ENCODE results near the gene PUDP.

PUDP gene

DNA sequence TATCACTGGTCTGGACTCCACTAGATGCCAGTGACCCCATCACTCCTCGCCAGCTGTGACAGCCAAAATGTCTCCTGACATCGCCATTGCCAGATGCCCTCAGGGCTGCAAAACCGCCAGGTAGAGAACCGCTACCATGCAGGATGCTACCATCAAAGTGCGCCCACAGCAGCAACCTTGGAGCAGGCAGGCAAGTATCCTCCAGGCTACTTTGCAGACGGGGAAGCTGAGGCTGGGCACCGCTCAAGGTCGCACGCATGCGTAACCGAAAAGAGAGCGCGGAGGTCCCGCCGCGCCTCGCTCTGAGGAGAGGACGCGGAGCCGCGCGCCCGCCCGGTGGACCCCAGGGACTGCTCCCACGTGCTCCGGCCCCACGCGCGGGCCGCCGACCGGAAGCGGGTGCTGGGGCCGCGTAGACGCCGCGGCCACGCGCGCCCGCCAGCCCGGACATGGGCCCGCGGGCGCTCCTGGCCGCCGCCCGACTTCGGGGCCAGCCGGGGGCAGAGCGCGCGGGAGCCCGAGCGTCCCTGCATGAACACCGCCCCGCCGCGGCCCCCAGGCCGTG lies 458 bp downstream of the PUDP start, which contains the start of gene STS:
Gene STS (plus strand): TSS at position 300 of the 565 bp plus-strand sequence. CDS start 105,488 bp downstream, outside the sequence.
- in situ Hi-C loops (cut with MboI; ENCODE audit: low sequenced_read_pairs), result no loop called here

GRCh38 chrX:7146703-7147412 lies 1.1 kb downstream of the PUDP start:
- in situ Hi-C loops (cut with MboI; ENCODE audit: low sequenced_read_pairs), result no loop called here

GRCh38 chrX:7146020-7146702 lies 1.8 kb downstream of the PUDP start:
- in situ Hi-C loops (cut with MboI; ENCODE audit: low sequenced_read_pairs), result no loop called here

GRCh38 chrX:7145454-7145853 lies 2.5 kb downstream of the PUDP start:
- in situ Hi-C loops (cut with MboI; ENCODE audit: low sequenced_read_pairs), result no loop called here

- in situ Hi-C loops (cut with MboI; ENCODE audit: low sequenced_read_pairs), result no loop called here
Observed at GRCh38 chrX:7143941-7144525, 3.9 kb downstream of the PUDP start.

DNA sequence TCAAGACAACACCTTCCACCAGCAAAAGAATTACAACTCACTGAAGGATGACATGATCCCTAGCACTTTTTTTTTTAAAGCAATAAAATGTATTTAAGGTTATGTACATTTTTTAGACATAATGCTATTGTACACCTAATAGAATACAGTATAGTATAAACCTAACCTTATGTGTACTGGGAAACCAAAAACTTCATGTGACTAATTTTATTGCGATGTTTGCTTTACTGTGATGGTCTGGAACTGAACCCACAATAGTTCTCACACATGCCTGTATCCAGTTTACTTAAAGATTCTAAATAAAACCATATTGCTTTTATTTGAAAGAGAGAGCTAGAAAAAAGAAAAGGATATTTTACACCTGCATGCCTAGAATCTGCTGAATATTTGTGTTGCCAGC lies 4.9 kb downstream of the PUDP start:
- in situ Hi-C loops (cut with MboI; ENCODE audit: low sequenced_read_pairs), result no loop called here

DNA sequence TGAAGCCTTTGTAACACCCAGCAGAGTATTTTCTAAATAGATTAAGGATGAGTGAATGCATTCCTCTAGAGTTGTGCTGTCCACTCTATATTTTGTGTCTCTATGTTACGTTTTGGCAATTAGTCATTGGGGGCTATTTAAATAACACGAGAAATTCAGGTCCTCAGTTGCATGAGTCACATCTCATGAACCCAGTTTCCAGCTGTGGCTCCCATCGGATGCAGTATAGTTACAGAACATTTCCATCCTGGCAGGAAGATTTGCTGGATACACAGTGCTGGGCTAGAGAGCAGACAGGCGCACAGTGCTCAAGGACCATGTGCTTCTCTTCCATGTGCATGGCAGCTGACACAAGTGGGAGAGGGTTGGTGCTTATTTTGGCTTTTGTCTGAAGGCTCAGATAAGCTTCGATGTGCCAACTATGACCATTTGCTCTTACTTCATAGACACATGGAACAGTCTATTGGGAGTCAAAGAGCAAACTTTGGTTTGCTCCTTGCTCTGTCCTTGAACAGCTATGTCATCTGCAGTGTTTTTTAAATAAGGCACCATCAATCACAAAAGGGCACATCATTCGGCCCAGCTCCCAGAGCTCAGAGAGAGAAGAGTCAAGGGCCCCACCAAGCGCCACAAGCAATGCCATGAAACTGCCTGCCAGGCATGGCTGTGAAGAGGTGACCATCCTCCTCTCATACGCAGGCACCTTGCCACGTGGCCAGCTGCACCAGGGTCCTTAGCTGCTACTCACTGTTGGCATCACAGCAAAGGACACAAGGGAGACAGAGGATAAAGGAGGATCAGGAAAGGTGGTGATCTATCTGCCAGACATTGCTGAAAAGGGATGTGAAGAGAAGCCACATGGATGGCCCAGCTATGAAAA lies 8.5 kb downstream of the PUDP start:
- in situ Hi-C loops (cut with MboI; ENCODE audit: low sequenced_read_pairs), result no loop called here

DNA sequence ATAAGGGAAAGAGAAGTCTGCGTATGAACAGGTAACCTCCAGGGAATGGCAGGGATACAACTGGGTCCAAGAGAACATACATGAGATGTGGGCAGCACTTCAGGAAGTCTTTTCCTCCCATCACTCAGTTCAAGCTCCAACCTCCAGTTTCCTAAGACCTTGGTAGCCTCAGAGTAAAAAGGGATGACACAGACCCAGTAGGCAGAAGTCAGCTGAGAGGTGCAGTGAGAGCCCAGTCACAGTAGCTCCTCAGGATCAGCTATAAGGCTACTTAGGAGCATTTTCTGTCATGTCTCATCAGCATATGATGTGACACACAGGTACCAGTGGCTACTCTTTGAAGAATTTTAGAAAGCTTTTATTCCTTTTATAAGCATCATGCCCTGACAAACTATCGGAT lies 13.0 kb downstream of the PUDP start:
- in situ Hi-C loops (cut with MboI; ENCODE audit: low sequenced_read_pairs), result no loop called here

DNA sequence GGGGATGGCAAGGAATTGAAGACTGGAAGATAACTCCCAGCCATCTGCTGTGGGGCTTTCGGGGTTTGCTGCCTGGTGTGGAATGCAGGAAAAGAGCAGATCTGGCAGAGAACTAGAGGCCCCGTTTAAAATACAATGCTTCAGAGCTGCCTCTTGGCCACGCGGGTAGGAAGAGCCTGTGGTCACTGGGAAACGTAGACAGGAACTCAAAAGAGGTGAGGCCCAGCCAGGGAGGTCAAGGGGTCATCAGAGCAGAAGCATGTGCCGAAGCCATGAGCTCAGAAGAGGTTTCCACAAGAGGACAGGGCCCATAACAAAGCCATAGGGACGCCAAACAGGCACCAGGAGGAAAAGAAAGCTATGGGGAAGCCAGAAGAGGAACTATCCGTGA lies 14.9 kb downstream of the PUDP start:
- in situ Hi-C loops (cut with MboI; ENCODE audit: low sequenced_read_pairs), result no loop called here

DNA sequence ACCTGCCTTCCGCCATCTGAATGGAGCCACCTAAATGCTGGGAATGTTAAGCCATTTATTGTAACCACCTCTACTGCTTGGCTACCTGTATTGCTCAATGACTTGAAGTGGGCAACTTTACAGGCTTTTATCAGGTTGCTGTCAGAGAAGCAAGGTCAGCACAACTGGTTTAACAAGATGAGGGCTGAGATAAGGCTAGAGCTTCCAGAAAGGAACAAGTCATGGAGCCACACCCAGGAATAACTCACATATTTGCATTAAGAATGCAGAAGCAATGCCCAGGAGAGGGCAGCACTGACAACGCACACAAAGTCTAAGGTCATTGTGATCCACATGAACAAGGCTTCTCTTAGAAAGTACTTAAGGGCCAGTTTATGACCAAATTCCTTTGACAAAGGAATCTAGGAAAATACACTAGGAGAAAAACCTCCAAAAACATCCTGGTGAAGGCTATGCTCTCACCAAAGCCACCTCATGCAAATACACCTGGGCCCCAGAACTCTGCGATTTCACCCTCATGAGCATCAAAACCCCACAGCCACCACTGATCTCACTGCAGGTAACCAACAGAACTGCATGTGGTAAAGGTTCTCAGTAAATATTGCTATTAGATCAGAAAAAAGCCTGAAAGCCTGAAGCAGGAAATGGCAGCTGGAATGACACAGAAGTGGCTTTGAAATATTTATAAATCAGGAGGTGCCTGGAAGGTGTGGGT lies 15.5 kb downstream of the PUDP start:
- in situ Hi-C loops (cut with MboI; ENCODE audit: low sequenced_read_pairs), result no loop called here

DNA sequence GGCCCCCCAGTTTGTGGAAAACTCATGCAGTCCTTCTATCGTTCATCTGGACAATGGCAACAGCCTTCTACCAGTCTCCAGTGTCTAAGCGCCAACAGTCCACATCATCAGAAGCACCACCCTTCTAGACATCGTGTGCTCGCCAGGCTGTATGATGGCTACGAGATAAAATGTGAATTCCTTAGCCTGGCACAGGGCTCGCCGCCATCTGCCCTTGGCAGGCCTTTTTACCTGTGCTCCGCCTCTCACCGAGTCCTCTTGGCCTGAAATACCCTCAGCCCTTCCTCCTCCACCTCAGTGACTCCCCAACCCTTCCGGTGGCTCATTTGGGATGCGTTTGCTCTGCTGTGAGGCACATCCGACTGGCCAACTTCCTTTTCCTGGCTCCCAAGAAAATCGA lies 16.3 kb downstream of the PUDP start:
- in situ Hi-C loops (cut with MboI; ENCODE audit: low sequenced_read_pairs), result no loop called here

DNA sequence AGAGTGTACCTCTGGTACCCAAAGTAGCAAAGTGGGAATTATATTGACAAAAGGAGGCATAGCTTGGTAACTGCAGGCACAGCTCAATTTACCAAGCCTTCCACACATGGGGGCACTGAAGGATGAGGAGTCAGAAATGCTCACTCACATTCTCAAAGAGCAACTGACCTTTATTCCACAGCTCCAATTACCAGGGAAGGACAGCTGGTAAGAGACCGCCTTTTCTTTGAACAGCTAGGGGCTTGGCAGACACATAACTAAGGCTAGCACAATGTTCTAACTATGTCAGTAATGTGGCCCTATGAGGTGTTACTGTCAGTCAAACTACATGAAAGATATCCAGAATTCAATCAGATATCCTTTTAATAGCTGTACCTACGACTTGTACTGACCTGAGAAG lies 20.9 kb downstream of the PUDP start:
- in situ Hi-C loops (cut with MboI; ENCODE audit: low sequenced_read_pairs), result no loop called here

DNA sequence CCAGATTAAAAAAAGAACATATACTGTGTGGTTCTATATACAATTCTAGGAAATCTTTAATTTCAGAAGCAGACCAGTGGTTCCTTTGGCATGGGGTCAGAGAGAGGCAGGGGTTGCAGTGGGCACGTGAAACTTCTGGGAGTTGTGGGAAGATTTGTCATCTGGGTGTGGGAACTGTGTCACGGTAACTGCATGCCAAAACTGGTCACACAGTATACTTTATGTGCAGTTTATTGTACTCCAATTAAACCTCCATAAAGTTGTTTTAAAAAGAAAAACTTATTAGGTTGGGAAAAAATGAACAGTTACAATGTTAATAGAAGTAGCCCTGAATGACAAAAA lies 27.1 kb downstream of the PUDP start:
- in situ Hi-C loops (cut with MboI; ENCODE audit: low sequenced_read_pairs), result no loop called here

- in situ Hi-C loops (cut with MboI; ENCODE audit: low sequenced_read_pairs), result no loop called here
Observed at GRCh38 chrX:7119950-7120877, 27.7 kb downstream of the PUDP start.

GRCh38 chrX:7117587-7117986 lies 30.4 kb downstream of the PUDP start:
- in situ Hi-C loops (cut with MboI; ENCODE audit: low sequenced_read_pairs), result no loop called here

DNA sequence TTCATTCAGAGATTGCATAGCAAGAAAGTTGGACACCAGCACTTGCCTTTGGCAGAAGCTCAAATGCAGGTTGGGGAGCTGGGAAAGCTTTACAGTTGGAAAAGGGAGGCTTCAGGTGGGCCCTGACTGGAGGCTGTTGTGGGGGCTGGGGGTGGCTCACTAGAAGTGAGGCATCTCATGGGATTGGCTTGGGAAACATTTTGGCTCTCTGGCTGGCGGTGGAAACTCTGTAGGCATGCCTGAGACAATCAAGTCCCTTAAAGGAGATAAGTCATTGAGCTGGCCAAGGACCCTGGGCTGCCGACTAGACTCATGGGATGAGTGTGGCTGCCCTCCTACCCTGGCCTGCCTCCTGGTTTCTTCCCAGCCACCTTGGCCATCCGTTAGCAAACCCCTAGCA lies 31.9 kb downstream of the PUDP start:
- in situ Hi-C loops (cut with MboI; ENCODE audit: low sequenced_read_pairs), result no loop called here

DNA sequence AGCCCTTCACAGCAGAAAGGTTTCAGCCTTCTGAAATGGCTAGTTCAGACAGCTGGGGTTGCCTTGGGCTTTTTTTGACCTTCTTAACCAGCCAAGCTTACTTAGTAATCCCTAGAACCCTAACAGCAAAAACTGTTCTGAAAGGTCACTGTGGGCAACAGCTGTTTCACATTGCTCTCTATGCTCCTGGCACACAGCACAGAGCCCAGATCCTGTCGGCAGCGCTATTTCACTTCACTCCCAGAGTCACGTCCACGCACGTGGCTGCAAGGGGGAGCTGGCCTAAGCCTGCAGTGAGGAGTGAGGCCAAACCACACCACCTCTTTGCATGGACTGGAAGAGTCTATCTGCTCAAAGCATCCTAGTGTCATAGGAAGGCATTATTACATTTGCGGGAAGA lies 32.4 kb downstream of the PUDP start:
- in situ Hi-C loops (cut with MboI; ENCODE audit: low sequenced_read_pairs), result no loop called here

DNA sequence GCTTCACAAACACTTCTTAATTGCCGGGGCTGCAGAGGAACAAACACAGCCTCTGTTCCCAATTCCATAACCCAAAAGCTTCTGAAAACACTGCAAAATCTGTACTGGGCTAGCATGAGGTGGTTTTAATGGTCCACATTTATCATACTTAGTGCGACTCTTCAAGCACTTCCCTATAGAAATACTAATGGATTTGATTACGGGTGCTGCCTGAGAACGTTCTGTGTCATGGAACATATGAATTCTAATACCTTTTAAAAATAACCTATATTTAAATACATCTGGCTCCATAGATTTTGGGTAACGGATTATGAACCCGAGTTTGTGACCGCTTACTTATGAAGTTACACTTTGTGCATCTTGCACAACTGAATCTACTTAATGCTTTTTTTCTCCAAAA lies 35.9 kb downstream of the PUDP start:
- in situ Hi-C loops (cut with MboI; ENCODE audit: low sequenced_read_pairs), result no loop called here

- in situ Hi-C loops (cut with MboI; ENCODE audit: low sequenced_read_pairs), result no loop called here
Observed at GRCh38 chrX:7111518-7111917, 36.4 kb downstream of the PUDP start.

Measured in HL-60/S4 (cell line).